Left ventricle myocardium inferior (tissue), 1 donor: ENCODE results near the gene ERC1. TPM values are rescaled to one million over a fixed set of nuclear protein-coding genes. Genes with fewer than 3 reads are reported as not detected.
"Not testable (repeated sequence)": the region's sequence is repeated elsewhere in the genome, so short reads cannot be mapped to it uniquely, and the experiment has no call there.

Experiments used
- DNase-seq: peaks from one replicate; pipeline ENCODE4 v3.0.0-alpha.2; 2020
- H3K27ac ChIP-seq: fragments of 200-600 bp; replicated peaks from 2 replicates; pipeline ENCODE4 v1.8.0; 2021
- H3K27me3 ChIP-seq: fragments of 200-600 bp; 2 replicates; pipeline ENCODE4 v1.8.0; 2021; ENCODE audit warnings: low read depth
- H3K36me3 ChIP-seq: fragments of 200-600 bp; 2 replicates; pipeline ENCODE4 v1.8.0; 2021
- H3K4me1 ChIP-seq: fragments of 200-600 bp; 2 replicates; pipeline ENCODE4 v1.8.0; 2021
- H3K4me3 ChIP-seq: fragments of 200-600 bp; 2 replicates; pipeline ENCODE4 v1.8.0; 2021; ENCODE audit warnings: mild to moderate bottlenecking, moderate library complexity
- H3K9me3 ChIP-seq: fragments of 200-600 bp; replicated peaks from 2 replicates; pipeline ENCODE4 v1.8.0; 2021
- CTCF ChIP-seq: fragments of 200-600 bp; IDR thresholded peaks from 2 replicates; pipeline ENCODE4 v1.8.0; 2021; ENCODE audit warnings: antibody characterized with exemption, mild to moderate bottlenecking, borderline replicate concordance
- intact Hi-C: fragments of 100-400 bp; cut with micrococcal nuclease; formaldehyde crosslinking; loops from one replicate; pipeline ENCODE4 v1.11.0; 2022
- total RNA-seq: library from RNA; stranded (reverse); fragmentation: NEBNext Ultra II Directional; extraction: Animal tissue kit (Norgen Biotek cat#: 25700); gene quantifications from one replicate; pipeline ENCODE4 v1.2.1, GENCODE V29; 2021
- donor health status: DM: no; HTN: yes; CAD: no; lungs with severe emphysema.

The ERC1 gene
- total RNA-seq, 1 donor from 2014 or later: 50.8 TPM

DNA sequence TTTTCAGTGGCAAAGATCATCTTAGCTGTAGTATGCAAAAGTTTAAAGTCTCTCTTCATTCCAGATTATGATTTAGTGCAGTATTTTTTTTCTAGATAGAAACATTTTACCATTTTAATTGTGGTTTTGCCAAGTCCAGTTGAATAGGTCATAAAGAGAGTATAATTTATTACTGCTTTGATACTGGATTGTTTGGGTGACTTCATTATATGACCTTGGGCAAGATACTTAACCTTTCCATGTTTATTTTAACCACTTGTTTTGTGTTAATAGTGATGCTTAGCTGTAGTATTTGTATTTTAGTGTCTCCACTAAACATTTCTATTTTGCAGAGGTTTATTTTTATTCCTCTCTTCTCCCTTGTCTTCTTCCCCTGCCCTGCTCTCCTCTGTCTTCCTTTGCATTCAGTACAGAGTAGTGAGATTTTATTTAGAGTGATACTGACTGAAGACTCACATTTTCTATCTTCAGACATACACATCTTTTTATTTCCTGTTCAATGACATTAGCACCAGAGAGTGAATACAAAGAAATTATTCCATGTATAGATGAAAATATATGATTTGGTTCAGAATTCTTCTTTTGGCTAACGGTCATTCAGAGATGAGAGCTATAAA is 215.2 kb downstream of the ERC1 start:
- no peak for DNase-seq
- Histone ChIP-seq H3K27me3 (no peaks in the 10 kb centered on the region), H3K4me1 (peaks cover 45% of the 10 kb centered on the region), H3K4me3 (peak overlapping the region; percentile 64), H3K27ac (peak overlapping the region; percentile 86), H3K9me3 (no peaks in the 10 kb centered on the region), H3K36me3 (no peaks in the 10 kb centered on the region)
- TF ChIP-seq CTCF: no peak
- intact Hi-C loops: no loop called here

DNA sequence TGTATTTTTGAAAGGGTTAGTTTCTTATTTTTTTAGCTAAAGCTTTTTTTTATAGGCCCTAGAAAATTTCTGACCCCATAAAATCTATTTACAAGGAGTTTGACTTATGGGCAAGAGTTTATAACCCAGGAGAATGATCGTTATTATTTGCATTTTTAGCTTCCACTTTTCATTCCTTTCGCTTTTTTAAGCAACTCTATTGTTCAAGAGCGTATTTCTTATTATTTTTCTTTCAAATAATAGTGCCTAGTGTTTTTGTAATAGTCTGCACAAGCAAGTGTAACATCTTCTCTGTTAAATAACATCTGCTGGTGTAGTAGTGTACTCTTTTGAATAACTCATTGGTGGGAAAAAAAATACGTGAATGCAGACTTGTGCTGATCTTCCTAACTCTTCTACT is 216.3 kb downstream of the ERC1 start:
- intact Hi-C loops: no loop called here
- H3K4me1 ChIP-seq: peaks cover 56% of the 10 kb centered on the region
- peak overlapping the region; percentile 64 for H3K4me3 ChIP-seq
- H3K36me3 ChIP-seq: no peaks in the 10 kb centered on the region
- H3K27ac ChIP-seq: peak overlapping the region; percentile 86
- H3K9me3 ChIP-seq: no peaks in the 10 kb centered on the region
- DNase-seq: no peak
- TF ChIP-seq CTCF: no peak
- H3K27me3 ChIP-seq: no peaks in the 10 kb centered on the region

GRCh38 chr12:1208719-1209118 is 217.7 kb downstream of the ERC1 start:
- H3K36me3 ChIP-seq, DNase-seq, H3K27me3 ChIP-seq, H3K27ac ChIP-seq, H3K9me3 ChIP-seq, H3K4me3 ChIP-seq, intact Hi-C loops: not testable (repeated sequence)
- peaks cover 51% of the 10 kb centered on the region for H3K4me1 ChIP-seq

- Histone ChIP-seq H3K36me3 (no peaks in the 10 kb centered on the region), H3K9me3 (no peaks in the 10 kb centered on the region), H3K4me3 (no peak overlapping the region), H3K27ac (peak overlapping the region; percentile 55), H3K27me3 (no peaks in the 10 kb centered on the region), H3K4me1 (peaks cover 48% of the 10 kb centered on the region)
- intact Hi-C loops: no loop called here
- TF ChIP-seq CTCF: no peak
- no peak for DNase-seq
Observed at GRCh38 chr12:1212526-1212925, 221.5 kb downstream of the ERC1 start.

GRCh38 chr12:1213205-1213604 is 222.2 kb downstream of the ERC1 start:
- no peak overlapping the region for H3K4me3 ChIP-seq
- H3K4me1 ChIP-seq: peaks cover 53% of the 10 kb centered on the region
- H3K36me3 ChIP-seq: no peaks in the 10 kb centered on the region
- no peaks in the 10 kb centered on the region for H3K27me3 ChIP-seq
- intact Hi-C loops: no loop called here
- DNase-seq: no peak
- TF ChIP-seq CTCF: no peak
- no peaks in the 10 kb centered on the region for H3K9me3 ChIP-seq
- H3K27ac ChIP-seq: no peak overlapping the region

GRCh38 chr12:1213618-1214205 is 222.7 kb downstream of the ERC1 start:
- no peak for DNase-seq
- no peak for TF ChIP-seq CTCF
- no peak overlapping the region for H3K27ac ChIP-seq
- H3K4me1 ChIP-seq: peaks cover 58% of the 10 kb centered on the region
- no peaks in the 10 kb centered on the region for H3K36me3 ChIP-seq
- H3K27me3 ChIP-seq: no peaks in the 10 kb centered on the region
- intact Hi-C loops: no loop called here
- H3K9me3 ChIP-seq: no peaks in the 10 kb centered on the region
- no peak overlapping the region for H3K4me3 ChIP-seq
